Urothelium cell line (cell line): ENCODE results near the gene PFDN1.

Source experiments
- DNase-seq: peaks from one replicate; pipeline ENCODE4 v3.0.0; 2011; ENCODE audit warnings: low spot score, mixed read lengths
- FAIRE-seq: peaks from 2 replicates; lab custom pipeline; 2011; peaks lifted over from hg19 to GRCh38; lab: Jason Lieb, UNC

PFDN1 gene

GRCh38 chr5:140329739-140330481 lies 27.0 kb upstream of the PFDN1 start:
- DNase-seq (no peak), FAIRE-seq (no peak)

DNA sequence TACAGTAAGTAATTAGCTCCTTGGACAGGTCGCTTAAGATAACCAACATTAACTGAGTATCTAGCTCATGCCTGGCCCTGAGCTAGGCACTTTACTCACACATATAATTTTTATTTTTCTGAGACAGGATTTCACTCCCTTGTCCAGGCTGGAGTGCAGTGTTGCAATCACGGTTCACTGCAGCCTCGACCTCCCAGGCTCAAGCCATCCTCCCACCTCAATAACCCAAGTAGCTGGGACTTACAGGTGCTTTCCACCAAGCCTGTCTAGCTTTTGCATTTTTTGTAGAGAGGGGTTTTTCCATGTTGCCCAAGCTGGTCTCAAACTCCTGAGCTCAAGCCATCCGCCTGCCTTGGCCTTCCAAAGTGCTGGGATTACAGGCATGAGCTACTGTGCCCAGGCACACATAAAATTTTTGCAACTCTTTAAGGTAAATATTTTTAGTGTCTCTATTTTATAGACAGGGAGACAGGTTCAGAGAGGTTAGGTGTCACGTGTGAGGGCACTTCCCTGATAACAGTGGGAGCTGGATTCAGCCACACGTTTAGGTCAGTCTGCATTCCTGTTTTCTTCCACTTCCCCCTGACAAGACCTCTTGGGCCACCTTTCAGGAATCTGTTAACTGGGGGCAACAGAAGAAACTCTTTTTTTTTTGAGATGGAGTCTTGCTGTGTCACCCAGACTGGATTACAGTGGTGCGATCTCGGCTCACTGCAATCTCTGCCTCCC lies 25.3 kb upstream of the PFDN1 start:
- no peak for FAIRE-seq

GRCh38 chr5:140327589-140327988 lies 24.7 kb upstream of the PFDN1 start:
- FAIRE-seq (no peak), DNase-seq (no peak)

More for the DNA sequence above, 25.3 kb upstream of the PFDN1 start:
- no peak for DNase-seq

DNA sequence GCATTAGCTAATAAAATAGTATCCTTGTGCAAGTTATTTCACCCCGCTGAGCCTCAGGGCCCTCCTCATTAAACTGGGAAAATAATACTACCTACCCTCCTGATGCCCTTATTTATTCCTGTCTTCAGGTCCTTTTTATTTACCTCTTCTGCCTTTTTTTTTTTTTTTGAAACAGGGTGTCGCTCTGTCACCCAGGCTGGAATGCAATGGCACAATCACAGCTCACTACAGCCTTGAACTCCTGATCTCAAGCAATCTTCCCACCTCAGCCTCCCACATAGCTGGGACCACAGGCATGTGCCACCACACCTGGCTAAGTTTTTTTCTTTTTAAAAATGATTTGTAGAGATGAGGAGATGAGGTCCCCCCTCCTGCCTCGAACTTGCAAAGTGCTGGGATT lies 22.6 kb upstream of the PFDN1 start:
- FAIRE-seq (no peak), DNase-seq (no peak)

- FAIRE-seq = no peak
Measured at GRCh38 chr5:140324617-140325241, 21.8 kb upstream of the PFDN1 start.

GRCh38 chr5:140324041-140324600 lies 21.2 kb upstream of the PFDN1 start:
- DNase-seq = no peak
- FAIRE-seq = no peak

More at GRCh38 chr5:140324617-140325241, 21.8 kb upstream of the PFDN1 start:
- DNase-seq = peak; percentile 11

- DNase-seq (peak; percentile 71), FAIRE-seq (no peak)
Measured at GRCh38 chr5:140322751-140323731, 20.1 kb upstream of the PFDN1 start.

DNA sequence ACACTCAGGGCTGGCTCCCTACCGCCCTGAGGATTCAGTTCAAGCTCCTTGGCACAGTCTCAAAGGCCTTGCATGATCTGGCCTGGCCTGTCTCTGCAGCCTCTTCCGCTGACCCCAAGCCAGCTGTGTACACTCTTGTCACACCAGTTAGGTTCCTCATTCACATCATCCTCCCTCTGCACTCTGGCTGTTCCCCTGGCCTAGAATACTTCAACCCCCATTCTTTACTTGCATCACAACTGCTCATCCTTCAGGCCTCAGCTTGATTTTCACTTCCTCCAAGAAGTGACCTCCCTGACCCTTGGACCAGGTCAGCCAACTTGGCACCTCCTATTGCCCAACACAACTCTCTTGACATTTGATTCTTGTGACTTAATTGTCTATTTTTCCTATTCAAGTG lies 18.9 kb upstream of the PFDN1 start:
- no peak for FAIRE-seq
- DNase-seq = no peak

DNA sequence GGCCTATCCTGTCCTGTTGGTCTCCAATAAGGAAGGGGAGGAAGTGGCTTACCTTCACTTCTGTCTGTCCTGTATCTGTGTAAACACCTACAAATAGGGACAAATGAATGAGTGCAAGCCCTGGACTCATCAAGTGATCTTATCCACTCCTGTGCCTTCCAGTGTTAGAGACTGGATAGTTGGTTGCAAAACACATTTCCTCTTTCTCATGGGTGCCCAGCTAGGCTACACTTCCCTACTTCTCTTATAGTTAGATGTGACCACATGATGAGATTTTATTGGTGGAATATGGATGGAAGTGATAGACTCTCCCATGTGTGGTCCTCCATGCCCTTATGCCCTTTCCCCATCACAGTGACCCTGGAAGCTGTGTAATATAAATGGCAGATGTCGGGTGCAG lies 16.9 kb upstream of the PFDN1 start:
- DNase-seq = no peak

DNA sequence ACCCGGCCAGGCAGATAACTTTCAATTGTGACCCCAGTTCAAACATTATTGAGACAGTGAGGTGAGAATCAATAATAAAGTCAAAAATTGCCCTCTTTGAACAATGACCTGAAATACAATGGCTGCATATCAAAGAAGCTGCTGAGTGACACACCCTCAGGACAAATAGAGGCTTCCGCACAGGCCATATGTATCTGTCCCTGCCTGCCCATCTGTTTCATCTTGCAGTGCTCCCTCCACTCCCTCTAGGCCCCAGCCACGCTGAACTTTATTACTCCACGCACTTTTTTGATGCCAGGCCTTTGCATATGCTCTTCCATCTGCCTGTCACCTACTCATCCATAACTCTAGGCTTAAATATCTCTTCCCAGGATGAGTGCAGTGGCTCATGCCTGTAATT lies 15.9 kb upstream of the PFDN1 start:
- FAIRE-seq = no peak

More for the DNA sequence above, 16.9 kb upstream of the PFDN1 start:
- no peak for FAIRE-seq

DNA sequence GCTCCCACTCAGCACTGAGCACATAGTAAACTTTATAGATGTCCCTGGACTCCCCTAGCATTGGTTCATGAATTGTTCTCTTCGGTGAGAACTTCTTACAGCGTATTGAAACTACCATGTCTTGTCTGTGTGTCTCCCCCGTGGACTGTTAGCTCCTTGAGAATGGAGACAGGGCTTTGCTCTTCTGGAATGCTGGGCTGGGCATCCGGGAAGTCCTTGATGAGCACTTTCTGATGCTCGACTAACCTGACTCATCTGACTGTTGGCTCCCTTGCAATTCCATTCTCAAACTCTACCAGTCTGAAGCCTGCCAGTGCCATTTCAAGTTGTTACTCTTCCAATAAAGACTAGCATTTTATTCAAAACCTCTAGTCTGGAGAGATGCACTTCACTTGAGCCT lies 15.0 kb upstream of the PFDN1 start:
- DNase-seq = peak; percentile 45
- no peak for FAIRE-seq

More for the DNA sequence above, 15.9 kb upstream of the PFDN1 start:
- no peak for DNase-seq

DNA sequence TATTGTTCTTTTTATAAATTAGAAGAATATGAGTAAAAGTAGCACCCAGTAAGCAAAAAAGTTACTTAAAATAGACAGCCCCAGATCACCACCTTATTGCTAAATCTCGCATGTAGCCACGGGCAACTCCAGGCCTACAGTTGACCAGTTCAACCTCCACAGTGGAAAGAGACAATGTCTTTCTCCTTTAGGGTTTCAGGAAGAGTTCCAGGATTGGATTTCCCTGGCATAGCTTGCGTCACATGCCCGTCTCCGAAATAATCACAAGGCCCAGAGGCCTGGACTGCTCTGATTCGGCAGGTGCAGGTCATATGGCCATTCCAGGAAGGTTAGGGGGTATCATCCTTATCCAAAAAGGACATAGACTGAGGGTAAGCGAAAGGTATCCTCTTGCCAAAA lies 9.9 kb upstream of the PFDN1 start:
- no peak for FAIRE-seq

DNA sequence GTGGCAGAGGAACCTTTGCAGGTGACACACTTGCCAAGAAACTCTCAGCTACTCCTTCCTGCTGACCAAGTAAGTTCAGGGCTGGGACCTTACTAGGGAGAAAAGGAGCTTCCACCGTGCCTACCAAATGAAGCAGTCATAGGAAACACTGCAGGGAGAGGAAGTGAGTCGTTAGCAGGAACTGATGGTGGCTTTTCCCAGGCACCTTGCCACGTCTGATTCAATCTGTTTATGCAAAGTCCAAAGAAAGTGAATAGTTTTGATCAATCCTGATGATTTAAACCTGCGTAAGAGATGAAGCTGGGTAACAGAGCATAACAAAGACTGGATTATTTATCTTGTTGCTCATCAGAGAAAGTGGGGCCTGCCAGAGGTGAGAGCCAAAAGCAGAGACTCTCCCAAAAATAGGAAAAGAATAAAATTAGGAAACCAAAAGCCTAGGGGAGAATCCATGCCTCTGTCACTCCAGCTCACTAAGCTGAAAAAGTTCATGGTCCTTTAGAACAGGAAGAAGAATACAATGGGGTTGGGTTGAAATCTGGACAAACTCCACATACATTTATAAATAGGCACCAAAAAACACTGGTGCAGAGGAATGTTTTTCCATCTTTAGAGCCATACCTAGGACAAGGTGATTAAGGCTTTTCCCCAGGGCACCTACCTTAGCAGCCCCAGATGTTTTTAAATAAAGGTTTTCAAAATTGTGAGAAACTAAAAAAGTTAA lies 9.3 kb upstream of the PFDN1 start:
- FAIRE-seq (no peak), DNase-seq (no peak)

More for the DNA sequence above, 9.9 kb upstream of the PFDN1 start:
- DNase-seq = no peak

- peak; percentile 35 for DNase-seq
- FAIRE-seq = no peak
Measured at GRCh38 chr5:140311011-140311467, 8.1 kb upstream of the PFDN1 start.

- no peak for DNase-seq
- no peak for FAIRE-seq
Measured at GRCh38 chr5:140310434-140310833, 7.5 kb upstream of the PFDN1 start.

GRCh38 chr5:140309706-140310249 lies 6.9 kb upstream of the PFDN1 start:
- no peak for FAIRE-seq
- DNase-seq = no peak

- no peak for DNase-seq
- FAIRE-seq = no peak
Measured at GRCh38 chr5:140305471-140305870, 2.6 kb upstream of the PFDN1 start.

- no peak for DNase-seq
Measured at GRCh38 chr5:140303966-140304365, 1.1 kb upstream of the PFDN1 start.

GRCh38 chr5:140301136-140301535 lies 1.8 kb downstream of the PFDN1 start:
- no peak for FAIRE-seq
- no peak for DNase-seq

More at GRCh38 chr5:140303966-140304365, 1.1 kb upstream of the PFDN1 start:
- FAIRE-seq = no peak
